ENCODE results near the gene RPL4. TPM values are rescaled to one million over a fixed set of nuclear protein-coding genes. Genes with fewer than 3 reads are reported as not detected.

Gene RPL4
- total RNA-seq, 1 experiment from 2014 or later, result 2,773 TPM

- no peak overlapping the region for H3K4me2 ChIP-seq (ENCODE audit: low read length)
- no peak overlapping the region for H3K9ac ChIP-seq (ENCODE audit: low read length)
- no peaks in the 10 kb centered on the region for H4K20me1 ChIP-seq (ENCODE audit: low read length)
- BruUV-seq (replicated peaks), result no TSS peak
- no peak overlapping the region for H3K4me3 ChIP-seq (ENCODE audit: low read length)
- no peaks in the 10 kb centered on the region for H3K9me2 ChIP-seq (replicated peaks; ENCODE audit: low read length)
- no peaks in the 10 kb centered on the region for H3K9me3 ChIP-seq (ENCODE audit: low read length)
- ATAC-seq, result no peak
- TF ChIP-seq EZH2 (IDR thresholded peaks at IDR 0.05; ENCODE audit: low read length, unreplicated experiment) (no peak), CTCF (conservative IDR thresholded peaks at IDR 0.05; ENCODE audit: low read depth, low read length) (no peak), EZH2phosphoT487 (IDR thresholded peaks at IDR 0.05; ENCODE audit: borderline replicate concordance, low read length) (no peak)
- CTCF ChIA-PET, result no interaction called here
- POLR2A ChIA-PET (ENCODE audit: unreplicated experiment), result no interaction called here
- no peaks in the 10 kb centered on the region for H3K4me1 ChIP-seq (ENCODE audit: insufficient read depth, low read length)
- no peak overlapping the region for H2AFZ ChIP-seq (ENCODE audit: low read length)
- H3K27me3 ChIP-seq (ENCODE audit: low read length), result no peaks in the 10 kb centered on the region
- peaks cover 21% of the 10 kb centered on the region for H3K36me3 ChIP-seq (ENCODE audit: low read depth, low read length)
- intact Hi-C loops (cut with micrococcal nuclease), result no loop called here
- H3F3A ChIP-seq (ENCODE audit: low read length, unreplicated experiment), result no peaks in the 10 kb centered on the region
- H3K79me2 ChIP-seq (ENCODE audit: low read length), result 0 out of 2 replicates have a peak, but pooled peaks cover 4% of the 10 kb centered on the region
- no peak for DNase-seq
- no peak overlapping the region for H3K27ac ChIP-seq (ENCODE audit: low read length)
Measured at GRCh38 chr15:66489179-66489791, 15.4 kb downstream of the RPL4 start.

GRCh38 chr15:66488525-66488924, 16.1 kb downstream of the RPL4 start:
- no peaks in the 10 kb centered on the region for H3K27me3 ChIP-seq (ENCODE audit: low read length)

More at GRCh38 chr15:66488525-66488924, 16.1 kb downstream of the RPL4 start:
- ChIA-PET POLR2A (ENCODE audit: unreplicated experiment) (no interaction called here), CTCF (no interaction called here)
- no peak for TF ChIP-seq CTCF (conservative IDR thresholded peaks at IDR 0.05; ENCODE audit: low read depth, low read length)
- H3K79me2 ChIP-seq (ENCODE audit: low read length), result 0 out of 2 replicates have a peak, but pooled peaks cover 4% of the 10 kb centered on the region
- no peak overlapping the region for H3K9ac ChIP-seq (ENCODE audit: low read length)
- intact Hi-C loops (cut with micrococcal nuclease), result no loop called here
- H3K9me2 ChIP-seq (replicated peaks; ENCODE audit: low read length), result no peaks in the 10 kb centered on the region
- no peak for ATAC-seq
- H3K36me3 ChIP-seq (ENCODE audit: low read depth, low read length), result peaks cover 21% of the 10 kb centered on the region; the same call in 1 of the 2 replicates
- H3K4me1 ChIP-seq (ENCODE audit: insufficient read depth, low read length), result peaks cover 2% of the 10 kb centered on the region; the same call in 1 of the 2 replicates
- H3K27ac ChIP-seq (ENCODE audit: low read length), result no peak overlapping the region
- no peaks in the 10 kb centered on the region for H4K20me1 ChIP-seq (ENCODE audit: low read length)
- H3K4me2 ChIP-seq (ENCODE audit: low read length), result no peak overlapping the region
- no peaks in the 10 kb centered on the region for H3K9me3 ChIP-seq (ENCODE audit: low read length)
- no TSS peak for BruUV-seq (replicated peaks)
- no peaks in the 10 kb centered on the region for H3F3A ChIP-seq (ENCODE audit: low read length, unreplicated experiment)
- no peak overlapping the region for H2AFZ ChIP-seq (ENCODE audit: low read length)
- DNase-seq, result no peak
- H3K4me3 ChIP-seq (ENCODE audit: low read length), result no peak overlapping the region
